Measurements from ENCODE around the gene CPLX4. TPM values are rescaled to one million over a fixed set of nuclear protein-coding genes. Genes with fewer than 3 reads are reported as not detected.
A peak's percentile ranks its signal among the peaks of the same experiment; 100 is the strongest.

CPLX4 gene, protein sequence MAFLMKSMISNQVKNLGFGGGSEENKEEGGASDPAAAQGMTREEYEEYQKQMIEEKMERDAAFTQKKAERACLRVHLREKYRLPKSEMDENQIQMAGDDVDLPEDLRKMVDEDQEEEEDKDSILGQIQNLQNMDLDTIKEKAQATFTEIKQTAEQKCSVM
- not detected for polyA plus RNA-seq (ENCODE audit: insufficient read depth in 1 of 5, insufficient read length in 5 of 5, low replicate concordance in 1 of 5)
- long read RNA-seq, donor 1 = 0 reads
- long read RNA-seq, donor 2 = 0 reads
- long read RNA-seq, donor 3 = 0 reads
- long read RNA-seq, donor 4 = 0 reads
- long read RNA-seq, donor 5 = 0 reads
- long read RNA-seq, donor 6 = 0 reads
- long read RNA-seq, donor 7 = 0 reads
- long read RNA-seq, donor 8 = 0 reads

DNA sequence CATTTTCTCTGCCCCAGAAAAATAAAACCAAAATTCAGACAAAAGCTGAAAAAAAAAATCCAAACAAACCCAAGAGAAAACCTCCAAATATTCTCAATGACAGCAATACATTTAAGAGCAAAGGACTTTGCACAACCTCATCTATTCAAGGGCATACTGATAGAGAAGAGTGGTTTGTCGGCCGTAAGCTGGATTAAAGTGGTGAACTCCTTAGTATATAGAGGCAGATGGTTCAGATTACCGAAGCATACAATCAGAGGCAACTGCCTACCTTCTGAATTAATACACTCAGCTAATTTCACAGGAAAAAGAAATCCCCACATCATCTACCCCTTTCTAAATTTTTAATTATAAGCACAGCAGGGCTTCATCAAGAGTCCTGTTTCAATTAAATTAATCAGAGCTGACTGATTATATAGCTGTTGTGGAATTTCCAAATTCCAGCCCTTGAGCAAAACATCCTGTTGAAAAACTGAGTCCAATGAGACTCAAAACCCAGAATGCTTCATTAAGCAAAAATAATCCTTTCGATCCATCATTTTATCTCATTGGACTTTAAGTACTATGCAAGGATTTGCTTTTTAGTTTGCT, at the start of gene CPLX4:
Gene CPLX4, minus strand, starts transcription at position 190 of the 591 bp plus-strand sequence. Its CDS starts 187 bp downstream, at position 3.
- no peak for DNase-seq

DNA sequence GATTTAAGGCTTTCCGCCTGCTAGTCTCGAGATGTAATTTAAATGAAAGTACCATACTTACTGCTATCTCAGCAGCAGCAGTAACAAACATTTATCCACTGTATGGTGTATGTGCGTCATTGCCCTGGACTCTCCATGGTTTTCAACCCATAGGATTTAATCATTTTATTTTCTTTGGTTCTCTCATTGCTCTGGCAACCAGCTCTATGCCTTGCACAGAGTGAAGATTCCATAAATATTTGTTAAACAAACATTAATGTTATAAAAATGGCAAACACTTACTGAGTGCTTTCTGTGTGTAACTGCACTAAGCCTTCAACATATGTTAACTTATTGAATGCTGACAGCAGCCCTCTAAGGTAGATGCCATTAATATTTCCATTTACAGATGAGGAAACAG, 41.9 kb upstream of the CPLX4 start:
- DNase-seq = no peak

DNA sequence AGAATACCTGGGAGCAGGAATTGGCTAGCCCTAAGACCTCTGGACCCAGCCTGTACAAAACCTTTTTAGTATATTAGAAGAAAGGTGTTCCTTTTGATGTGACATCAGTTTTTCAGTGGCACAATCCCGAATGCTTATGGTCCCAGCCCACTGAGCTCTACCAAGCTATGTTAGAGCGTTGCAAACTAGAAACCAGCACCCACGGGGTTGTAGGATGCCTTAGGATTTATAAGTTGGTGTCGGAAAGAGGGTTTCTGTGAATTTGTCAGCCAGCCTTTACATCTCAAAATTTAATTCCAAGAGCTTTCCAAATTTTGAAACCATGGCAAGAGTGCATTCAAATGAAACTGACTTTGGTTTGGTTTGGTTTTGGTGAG, 41.1 kb upstream of the CPLX4 start:
- no peak for DNase-seq

GRCh38 chr18:59358712-59359575, 40.5 kb upstream of the CPLX4 start, which contains the start of gene LMAN1:
TSS of gene LMAN1 (minus strand) at chr18:59359265. CDS start at chr18:59359244, 21 bp downstream.
- peak; percentile 95 to 96 for DNase-seq

DNA sequence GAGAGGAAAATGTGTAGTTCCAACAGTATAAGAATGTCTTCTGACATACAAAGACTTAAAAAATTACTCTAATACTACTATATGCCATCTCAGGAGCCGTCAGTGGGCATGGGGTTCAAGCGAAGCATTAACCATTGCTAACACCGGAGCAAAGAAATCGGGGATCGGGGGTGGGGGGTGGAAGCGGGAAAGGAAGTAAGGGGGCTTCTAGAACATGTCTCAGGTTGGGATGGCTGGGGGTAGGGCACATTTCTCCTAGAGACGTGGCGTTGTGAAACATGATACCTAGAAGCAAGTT, 39.9 kb upstream of the CPLX4 start:
- DNase-seq = no peak

DNA sequence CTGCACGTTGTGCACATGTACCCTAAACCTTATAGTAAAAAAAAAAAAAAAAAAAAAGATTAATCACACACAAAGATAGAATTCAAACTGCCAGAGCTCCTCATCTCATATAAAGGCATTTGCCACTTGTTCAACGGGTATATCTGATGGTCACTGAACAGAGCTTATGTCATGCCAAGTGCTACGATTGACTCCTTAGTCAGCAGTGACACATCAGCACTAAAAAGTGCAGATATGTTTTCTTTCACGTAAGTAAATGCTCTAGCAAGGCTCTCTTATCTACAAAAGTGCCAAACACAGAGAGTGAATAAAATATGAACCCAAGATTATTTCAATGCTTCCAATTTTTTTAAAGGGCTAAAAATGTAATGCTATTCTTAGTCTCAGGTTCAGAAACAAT, 39.5 kb upstream of the CPLX4 start:
- DNase-seq = peak; percentile 4 to 5

DNA sequence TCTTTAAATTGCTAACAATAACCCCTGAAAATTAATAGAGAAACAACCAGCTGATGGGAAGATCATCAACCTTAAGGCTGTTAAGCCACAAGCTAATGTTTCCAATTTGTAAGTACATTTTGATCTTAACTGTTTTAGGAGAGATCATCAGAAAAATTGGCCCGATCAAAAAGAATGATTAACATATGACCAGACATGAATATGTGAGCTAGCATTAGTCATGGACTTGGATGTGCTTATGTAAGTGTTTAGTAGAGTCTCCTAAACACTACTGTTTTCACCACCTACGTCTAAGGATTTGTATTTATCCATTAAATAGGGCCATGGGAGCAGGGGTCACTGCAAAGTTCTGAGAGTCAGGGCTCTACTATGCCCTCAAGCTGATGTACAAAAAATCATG, 36.3 kb upstream of the CPLX4 start:
- no peak for DNase-seq

GRCh38 chr18:59353079-59353680, 34.7 kb upstream of the CPLX4 start:
- no peak for DNase-seq

- no peak for DNase-seq
Measured at GRCh38 chr18:59352250-59352855, 33.9 kb upstream of the CPLX4 start.

GRCh38 chr18:59345556-59345955, 27.1 kb upstream of the CPLX4 start:
- no peak for DNase-seq

DNA sequence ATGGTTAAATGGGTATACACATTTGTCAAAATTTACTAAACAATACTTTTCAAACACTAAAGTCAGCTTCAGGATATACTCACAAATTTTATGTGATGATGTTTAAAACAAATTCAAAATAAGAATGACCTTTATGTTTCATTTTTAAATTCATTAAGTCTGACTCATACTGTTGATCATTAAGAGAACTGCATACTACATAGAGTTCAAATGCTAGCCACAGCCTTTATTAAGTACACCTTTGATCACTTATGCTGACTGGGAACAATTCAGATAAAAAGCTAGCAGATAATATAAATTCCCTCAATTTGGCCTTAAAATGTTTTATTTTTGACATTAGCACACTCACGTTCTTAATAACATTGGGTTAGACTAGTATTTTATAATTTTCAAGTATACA, 26.5 kb upstream of the CPLX4 start:
- no peak for DNase-seq

- no peak for DNase-seq
Measured at GRCh38 chr18:59343926-59344325, 25.5 kb upstream of the CPLX4 start.

DNA sequence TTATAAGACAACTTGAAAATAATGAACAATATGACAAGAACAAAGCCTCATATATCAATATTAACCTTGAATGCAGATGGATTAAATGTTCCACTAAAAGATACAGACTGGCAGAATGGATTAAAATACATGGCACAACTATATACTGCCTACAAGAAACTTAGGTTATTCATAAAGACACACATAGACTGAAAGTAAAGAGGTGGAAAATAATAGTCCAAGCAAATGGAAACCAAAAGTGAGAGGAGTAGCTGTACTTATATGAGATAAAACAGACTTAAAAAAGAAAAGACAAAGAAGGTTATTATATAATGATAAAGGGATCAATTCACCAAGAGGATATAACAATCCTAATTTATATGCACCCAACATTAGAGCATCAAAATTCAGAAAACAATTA, 22.4 kb upstream of the CPLX4 start:
- no peak for DNase-seq

DNA sequence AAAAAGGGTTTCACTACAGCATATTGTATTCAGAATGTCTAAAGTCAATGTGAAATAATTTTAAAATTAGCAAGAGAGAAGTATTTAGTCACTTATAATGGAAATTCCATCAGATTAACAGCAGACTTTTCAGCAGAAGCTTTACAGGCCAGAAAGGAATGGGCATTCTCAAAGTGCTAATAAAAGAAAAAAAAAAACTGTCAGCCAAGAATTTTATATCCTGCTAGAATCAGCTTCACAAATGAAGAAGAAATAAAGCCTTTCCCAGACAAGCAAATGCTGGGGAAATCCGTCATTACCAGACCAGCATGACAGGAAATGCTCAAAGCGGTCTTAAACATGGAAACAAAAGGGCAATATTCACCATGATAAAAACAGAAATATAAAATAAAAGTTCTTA, 21.9 kb upstream of the CPLX4 start:
- DNase-seq = no peak

GRCh38 chr18:59332986-59333385, 14.5 kb upstream of the CPLX4 start:
- DNase-seq = no peak

DNA sequence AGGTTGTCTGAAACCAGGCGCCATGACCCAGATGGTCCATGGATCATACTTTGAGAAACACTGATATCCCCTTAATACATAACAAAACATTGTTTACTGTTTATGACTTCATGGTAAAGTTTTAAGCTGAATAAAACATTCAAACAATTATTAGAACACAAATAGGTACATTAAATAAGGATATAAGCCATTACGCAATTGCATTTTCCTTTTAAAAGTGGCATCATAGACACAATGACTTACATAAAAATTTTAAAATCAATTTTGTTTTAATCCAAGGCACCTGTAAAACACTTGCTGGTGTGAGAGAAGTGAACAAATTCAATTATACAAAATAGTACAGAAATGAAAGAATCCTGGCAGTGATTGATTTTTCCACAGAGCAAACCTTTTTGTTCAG, 10.2 kb upstream of the CPLX4 start:
- no peak for DNase-seq

GRCh38 chr18:59325965-59326364, 7.5 kb upstream of the CPLX4 start:
- no peak for DNase-seq

- DNase-seq = no peak
Measured at GRCh38 chr18:59324623-59324971, 6.1 kb upstream of the CPLX4 start.

DNA sequence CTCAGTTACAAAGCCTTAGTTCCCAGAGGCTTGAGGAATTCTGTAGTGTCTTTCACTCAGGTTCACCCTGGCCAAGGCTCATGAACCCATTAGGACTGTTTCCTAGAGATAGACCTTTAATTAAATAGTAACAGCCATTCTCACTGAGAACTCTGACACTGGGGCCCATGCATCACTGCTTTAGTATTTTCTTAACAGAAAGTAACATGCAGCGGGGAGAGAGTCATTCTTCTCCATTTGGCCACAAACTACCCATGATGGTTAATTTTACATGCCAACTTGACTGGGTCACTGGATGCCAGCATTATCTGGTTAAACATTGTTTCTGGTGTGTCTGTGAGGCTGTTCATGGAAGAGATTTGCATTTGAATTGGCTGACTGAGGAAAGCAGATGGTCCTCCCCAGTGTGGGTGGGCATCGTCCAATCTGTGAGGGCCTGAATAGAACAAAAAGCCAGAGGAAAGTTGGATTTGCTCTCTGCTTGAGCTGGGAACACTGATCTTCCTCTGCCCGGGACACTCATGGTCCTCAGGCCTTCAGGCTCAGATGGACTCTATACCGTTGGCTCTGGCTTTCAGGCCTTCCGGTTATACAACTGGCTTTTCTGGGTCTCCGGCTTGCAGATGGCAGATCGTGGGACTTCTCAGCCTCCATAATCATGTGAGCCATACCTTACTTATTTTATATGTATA, 5.6 kb upstream of the CPLX4 start:
- no peak for DNase-seq

DNA sequence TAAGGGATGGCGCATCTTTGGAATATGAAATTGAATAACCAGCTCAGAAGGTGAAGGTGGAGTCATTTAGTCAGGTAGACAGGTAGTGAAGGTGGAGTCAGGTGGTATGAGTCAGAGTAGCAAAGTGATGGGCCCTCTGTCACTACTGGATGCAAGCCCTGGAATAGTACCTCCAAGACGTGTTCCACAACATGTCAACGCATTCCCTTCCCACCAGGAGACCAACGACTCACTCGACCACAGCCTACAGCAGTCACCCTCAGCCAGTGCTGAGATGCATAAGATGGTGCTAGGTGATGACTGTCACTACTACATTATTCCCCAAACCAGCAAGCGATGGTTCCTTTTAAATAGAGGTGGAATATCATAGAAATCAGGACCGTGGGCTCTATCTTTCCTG, 6.8 kb downstream of the CPLX4 start:
- no peak for DNase-seq

DNA sequence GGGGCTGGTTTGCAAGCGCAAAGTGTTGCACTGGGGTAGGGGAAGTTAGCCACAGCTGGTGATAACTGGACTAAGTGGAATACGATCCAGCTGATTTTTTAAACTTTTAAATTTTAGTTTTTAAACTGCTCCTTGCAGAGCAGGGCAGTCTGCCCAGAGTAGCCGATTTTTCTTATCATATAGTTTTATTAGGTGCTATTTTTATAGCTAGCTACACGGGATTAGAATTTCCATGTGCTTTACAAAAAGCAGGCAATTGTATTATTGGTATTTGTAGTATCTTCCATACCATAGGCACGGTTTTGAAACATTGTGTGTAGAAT, 9.6 kb downstream of the CPLX4 start:
- DNase-seq = no peak

All from right lung (tissue), 10 donors.